Neural cell (in vitro differentiated cells): Measurements from ENCODE around the gene PRELP. TPM values are rescaled to one million over a fixed set of nuclear protein-coding genes. Genes with fewer than 3 reads are reported as not detected.

ENCODE experiments used
- H2AFZ ChIP-seq: fragments of 200-600, 300-800 bp; sonication (generic), shearing (Covaris generic); 2 replicates; pipeline ENCODE4 v1.6.0; 2014; ENCODE audit warnings: low read depth, mild to moderate bottlenecking, antibody characterized with exemption, low read length, moderate library complexity
- H3F3A ChIP-seq: fragments of 200-600 bp; shearing (Covaris generic); 2 replicates; pipeline ENCODE4 v1.6.1; 2016; ENCODE audit warnings: mild to moderate bottlenecking, moderate library complexity, mixed read lengths, antibody characterized with exemption, low read length; ENCODE audit not compliant: insufficient read depth, poor library complexity, severe bottlenecking
- H3K27ac ChIP-seq: fragments of 200-600, 300-800 bp; sonication (generic), shearing (Covaris generic); 2 replicates; pipeline ENCODE4 v1.5.1; 2014; ENCODE audit warnings: mild to moderate bottlenecking, low read length, moderate library complexity
- H3K27me3 ChIP-seq: fragments of 300-800, 200-600 bp; sonication (generic), shearing (Covaris generic); 2 replicates; pipeline ENCODE4 v1.6.0; 2014; ENCODE audit warnings: mild to moderate bottlenecking, low read depth, low read length, moderate library complexity; ENCODE audit not compliant: insufficient read depth
- H3K36me3 ChIP-seq: fragments of 300-800, 200-600 bp; sonication (generic), shearing (Covaris generic); 2 replicates; pipeline ENCODE4 v1.5.1; 2014; ENCODE audit warnings: mild to moderate bottlenecking, antibody characterized with exemption, low read length, moderate library complexity; ENCODE audit not compliant: insufficient read depth
- H3K4me2 ChIP-seq: fragments of 300-800, 200-600 bp; sonication (generic), shearing (Covaris generic); 2 replicates; pipeline ENCODE4 v1.6.0; 2014; ENCODE audit warnings: mild to moderate bottlenecking, low read length
- H3K4me3 ChIP-seq: fragments of 300-800, 200-600 bp; sonication (generic), shearing (Covaris generic); 2 replicates; pipeline ENCODE4 v1.5.1; 2014; ENCODE audit warnings: mild to moderate bottlenecking, low read length, moderate library complexity
- H3K79me2 ChIP-seq: fragments of 200-600 bp; shearing (Covaris generic); replicated peaks from 2 replicates; pipeline ENCODE4 v1.6.0; 2014; ENCODE audit warnings: mild to moderate bottlenecking, low read length, moderate library complexity; ENCODE audit not compliant: insufficient read depth
- H3K9ac ChIP-seq: fragments of 300-800, 200-600 bp; sonication (generic), shearing (Covaris generic); 2 replicates; pipeline ENCODE4 v1.6.1; 2016; ENCODE audit warnings: mild to moderate bottlenecking, low read length, mixed read lengths
- H3K9me2 ChIP-seq: fragments of 200-600 bp; shearing (Covaris generic); 2 replicates; pipeline ENCODE4 v1.6.1; 2016; ENCODE audit warnings: mild to moderate bottlenecking, low read length, mixed read lengths; ENCODE audit not compliant: insufficient read depth
- H3K9me3 ChIP-seq: fragments of 200-600, 300-800 bp; sonication (generic), shearing (Covaris generic); 2 replicates; pipeline ENCODE4 v1.6.1; 2016; ENCODE audit warnings: mild to moderate bottlenecking, mixed run types, low read length, moderate library complexity, mixed read lengths
- H4K20me1 ChIP-seq: fragments of 200-600 bp; shearing (Covaris generic); 2 replicates; pipeline ENCODE4 v1.6.1; 2016; ENCODE audit warnings: mild to moderate bottlenecking, mixed run types; ENCODE audit not compliant: insufficient read depth
- EP300 ChIP-seq: fragments of 450-650 bp; conservative IDR thresholded peaks from 2 replicates; pipeline ENCODE4 v1.6.1; 2014; ENCODE audit warnings: antibody characterized with exemption, mild to moderate bottlenecking, moderate library complexity; ENCODE audit not compliant: poor library complexity, severe bottlenecking
- EZH2 ChIP-seq: fragments of 200-600, 300-800 bp; shearing (Covaris generic), sonication (generic); IDR thresholded peaks from 2 replicates; pipeline ENCODE4 v1.6.1; 2014; ENCODE audit warnings: antibody characterized with exemption, low read length, borderline replicate concordance, mild to moderate bottlenecking; ENCODE audit not compliant: insufficient read depth, poor library complexity, severe bottlenecking
- MXI1 ChIP-seq: fragments of 450-650 bp; conservative IDR thresholded peaks from 2 replicates; pipeline ENCODE4 v1.6.1; 2014; ENCODE audit warnings: antibody characterized with exemption, mild to moderate bottlenecking; ENCODE audit not compliant: poor library complexity, severe bottlenecking
- POLR2AphosphoS5 ChIP-seq: IDR thresholded peaks from 2 replicates; pipeline ENCODE4 v1.6.1; 2012
- RAD21 ChIP-seq: fragments of 450-650 bp; conservative IDR thresholded peaks from 2 replicates; pipeline ENCODE4 v1.6.1; 2014; ENCODE audit warnings: antibody characterized with exemption, mild to moderate bottlenecking, moderate library complexity
- SMC3 ChIP-seq: fragments of 450-650 bp; conservative IDR thresholded peaks from 2 replicates; pipeline ENCODE4 v1.6.1; 2014; ENCODE audit warnings: antibody characterized with exemption, mild to moderate bottlenecking, moderate library complexity; ENCODE audit not compliant: poor library complexity
- TAF1 ChIP-seq: IDR thresholded peaks from 2 replicates; pipeline ENCODE4 v1.6.1; 2012; ENCODE audit warnings: low read depth
- polyA plus RNA-seq: library from polyadenylated mRNA; depleted of rRNA; stranded (reverse); fragments of >200 nt; gene quantifications from 2 replicates; pipeline ENCODE4 v1.2.3, GENCODE V29; 2014
- TF ChIP-seq, protein P1 (sequence below): fragments of 450-650 bp; IDR thresholded peaks from 2 replicates; pipeline ENCODE4 v1.5.1; 2014; ENCODE audit warnings: antibody characterized with exemption, mild to moderate bottlenecking, moderate library complexity; ENCODE audit not compliant: poor library complexity, severe bottlenecking
- TF ChIP-seq, protein P2 (sequence below): IDR thresholded peaks from 2 replicates; pipeline ENCODE4 v1.6.1; 2012; ENCODE audit warnings: borderline replicate concordance

The PRELP gene
- polyA plus RNA-seq, 1 donor from 2014 or later: not detected

DNA sequence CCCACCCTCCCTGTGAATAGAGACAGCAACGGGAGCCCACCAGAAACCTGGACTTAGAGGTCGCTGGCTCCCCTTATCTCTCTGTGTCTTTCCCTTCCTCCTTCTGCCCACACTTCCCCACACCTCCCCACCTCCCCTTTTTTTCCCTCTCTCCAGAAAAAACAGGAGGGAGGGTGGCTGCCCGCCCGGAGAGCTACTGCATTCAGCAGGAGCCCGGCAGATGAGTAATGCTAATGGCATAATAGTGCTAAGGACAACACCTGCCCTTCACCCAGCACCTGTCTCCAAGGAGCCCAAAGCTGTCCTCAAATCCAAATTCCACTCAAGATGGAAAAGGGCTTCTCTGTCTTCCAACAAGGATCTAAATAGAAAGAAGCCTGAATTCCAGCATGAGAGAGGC lies 11.4 kb upstream of the PRELP start:
- H3K9ac ChIP-seq: no peak overlapping the region
- no peak overlapping the region for H2AFZ ChIP-seq

DNA sequence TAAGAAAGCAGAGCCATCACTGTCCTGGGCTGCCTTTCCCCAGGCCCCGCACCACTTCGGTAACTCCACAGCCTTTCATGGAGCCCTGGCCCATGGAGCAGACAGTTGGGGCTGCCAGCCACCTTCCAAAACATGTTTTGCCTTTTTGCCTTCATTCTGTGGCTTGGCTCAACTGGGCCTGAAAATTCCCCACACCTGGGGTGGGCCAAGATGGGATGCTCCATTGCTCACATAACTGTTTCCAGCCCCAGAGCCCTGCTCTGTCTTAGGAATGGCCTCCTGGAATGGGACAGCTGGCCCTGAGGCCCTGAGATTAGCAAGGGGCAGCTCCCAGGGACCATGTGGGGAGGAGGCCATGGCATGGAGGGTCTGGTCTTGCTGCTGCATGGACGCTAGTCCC lies 10.9 kb upstream of the PRELP start:
- no peaks in the 10 kb centered on the region for H4K20me1 ChIP-seq
- H3K27ac ChIP-seq: no peak overlapping the region
- H3K4me2 ChIP-seq: no peak overlapping the region
- no peaks in the 10 kb centered on the region for H3K27me3 ChIP-seq
- no peaks in the 10 kb centered on the region for H3K36me3 ChIP-seq
- no peaks in the 10 kb centered on the region for H3K9me3 ChIP-seq
- TF ChIP-seq RAD21: no peak
- TF ChIP-seq, protein P1, sequence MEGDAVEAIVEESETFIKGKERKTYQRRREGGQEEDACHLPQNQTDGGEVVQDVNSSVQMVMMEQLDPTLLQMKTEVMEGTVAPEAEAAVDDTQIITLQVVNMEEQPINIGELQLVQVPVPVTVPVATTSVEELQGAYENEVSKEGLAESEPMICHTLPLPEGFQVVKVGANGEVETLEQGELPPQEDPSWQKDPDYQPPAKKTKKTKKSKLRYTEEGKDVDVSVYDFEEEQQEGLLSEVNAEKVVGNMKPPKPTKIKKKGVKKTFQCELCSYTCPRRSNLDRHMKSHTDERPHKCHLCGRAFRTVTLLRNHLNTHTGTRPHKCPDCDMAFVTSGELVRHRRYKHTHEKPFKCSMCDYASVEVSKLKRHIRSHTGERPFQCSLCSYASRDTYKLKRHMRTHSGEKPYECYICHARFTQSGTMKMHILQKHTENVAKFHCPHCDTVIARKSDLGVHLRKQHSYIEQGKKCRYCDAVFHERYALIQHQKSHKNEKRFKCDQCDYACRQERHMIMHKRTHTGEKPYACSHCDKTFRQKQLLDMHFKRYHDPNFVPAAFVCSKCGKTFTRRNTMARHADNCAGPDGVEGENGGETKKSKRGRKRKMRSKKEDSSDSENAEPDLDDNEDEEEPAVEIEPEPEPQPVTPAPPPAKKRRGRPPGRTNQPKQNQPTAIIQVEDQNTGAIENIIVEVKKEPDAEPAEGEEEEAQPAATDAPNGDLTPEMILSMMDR: no peak
- TF ChIP-seq POLR2AphosphoS5: no peak
- TF ChIP-seq TAF1: no peak
- TF ChIP-seq EZH2: no peak
- TF ChIP-seq MXI1: no peak
- no peak for TF ChIP-seq EP300
- TF ChIP-seq, protein P2, sequence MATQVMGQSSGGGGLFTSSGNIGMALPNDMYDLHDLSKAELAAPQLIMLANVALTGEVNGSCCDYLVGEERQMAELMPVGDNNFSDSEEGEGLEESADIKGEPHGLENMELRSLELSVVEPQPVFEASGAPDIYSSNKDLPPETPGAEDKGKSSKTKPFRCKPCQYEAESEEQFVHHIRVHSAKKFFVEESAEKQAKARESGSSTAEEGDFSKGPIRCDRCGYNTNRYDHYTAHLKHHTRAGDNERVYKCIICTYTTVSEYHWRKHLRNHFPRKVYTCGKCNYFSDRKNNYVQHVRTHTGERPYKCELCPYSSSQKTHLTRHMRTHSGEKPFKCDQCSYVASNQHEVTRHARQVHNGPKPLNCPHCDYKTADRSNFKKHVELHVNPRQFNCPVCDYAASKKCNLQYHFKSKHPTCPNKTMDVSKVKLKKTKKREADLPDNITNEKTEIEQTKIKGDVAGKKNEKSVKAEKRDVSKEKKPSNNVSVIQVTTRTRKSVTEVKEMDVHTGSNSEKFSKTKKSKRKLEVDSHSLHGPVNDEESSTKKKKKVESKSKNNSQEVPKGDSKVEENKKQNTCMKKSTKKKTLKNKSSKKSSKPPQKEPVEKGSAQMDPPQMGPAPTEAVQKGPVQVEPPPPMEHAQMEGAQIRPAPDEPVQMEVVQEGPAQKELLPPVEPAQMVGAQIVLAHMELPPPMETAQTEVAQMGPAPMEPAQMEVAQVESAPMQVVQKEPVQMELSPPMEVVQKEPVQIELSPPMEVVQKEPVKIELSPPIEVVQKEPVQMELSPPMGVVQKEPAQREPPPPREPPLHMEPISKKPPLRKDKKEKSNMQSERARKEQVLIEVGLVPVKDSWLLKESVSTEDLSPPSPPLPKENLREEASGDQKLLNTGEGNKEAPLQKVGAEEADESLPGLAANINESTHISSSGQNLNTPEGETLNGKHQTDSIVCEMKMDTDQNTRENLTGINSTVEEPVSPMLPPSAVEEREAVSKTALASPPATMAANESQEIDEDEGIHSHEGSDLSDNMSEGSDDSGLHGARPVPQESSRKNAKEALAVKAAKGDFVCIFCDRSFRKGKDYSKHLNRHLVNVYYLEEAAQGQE: no peak
- TF ChIP-seq SMC3: no peak
- no peaks in the 10 kb centered on the region for H3F3A ChIP-seq
- no peak overlapping the region for H2AFZ ChIP-seq
- H3K9me2 ChIP-seq: no peaks in the 10 kb centered on the region
- no peak overlapping the region for H3K4me3 ChIP-seq
- H3K9ac ChIP-seq: no peak overlapping the region
- H3K79me2 ChIP-seq: no peaks in the 10 kb centered on the region

More for the DNA sequence above, 11.4 kb upstream of the PRELP start:
- Histone ChIP-seq H3K36me3 (no peaks in the 10 kb centered on the region), H3K79me2 (no peaks in the 10 kb centered on the region), H3K4me3 (no peak overlapping the region), H4K20me1 (no peaks in the 10 kb centered on the region), H3F3A (no peaks in the 10 kb centered on the region), H3K4me2 (no peak overlapping the region), H3K9me3 (no peaks in the 10 kb centered on the region), H3K9me2 (no peaks in the 10 kb centered on the region), H3K27ac (no peak overlapping the region), H3K27me3 (no peaks in the 10 kb centered on the region)
- TF ChIP-seq, protein P1: no peak
- TF ChIP-seq, protein P2: no peak
- TF ChIP-seq RAD21: no peak
- TF ChIP-seq EP300: no peak
- no peak for TF ChIP-seq EZH2
- TF ChIP-seq TAF1: no peak
- TF ChIP-seq MXI1: no peak
- no peak for TF ChIP-seq POLR2AphosphoS5
- TF ChIP-seq SMC3: no peak
